PC-9 (cell line): ENCODE measurements around the gene MSL2.

Source experiments
- CTCF ChIP-seq: fragments of 200-600 bp; sonication (generic); conservative IDR thresholded peaks from 2 replicates; pipeline ENCODE4 v1.6.1; 2017; ENCODE audit warnings: mixed run types, antibody characterized with exemption, mild to moderate bottlenecking, moderate library complexity
- EZH2 ChIP-seq: fragments of 200-600 bp; sonication (generic); IDR thresholded peaks from 2 replicates; pipeline ENCODE4 v1.8.0; 2017; ENCODE audit warnings: antibody characterized with exemption, low read depth

GRCh38 chr3:136109499-136109898 lies 86.6 kb downstream of the MSL2 start:
- TF ChIP-seq CTCF (no peak), EZH2 (no peak)
